Measurements from ENCODE around the gene SPINK13.
"Not testable (repeated sequence)": the region's sequence is repeated elsewhere in the genome, so short reads cannot be mapped to it uniquely, and the experiment has no call there.

The SPINK13 gene

GRCh38 chr5:148268566-148268965 is at the start of gene SPINK13:
SPINK13 (plus strand) TSS chr5:148268794; CDS start chr5:148270073, 1,279 bp downstream.
- no peak for DNase-seq (ENCODE audit: low read depth in 1 of 2, low spot score in 1 of 2)

GRCh38 chr5:148221508-148221907 is 47.1 kb upstream of the SPINK13 start:
- DNase-seq (ENCODE audit: low read depth in 1 of 2, low spot score in 1 of 2): no peak

DNA sequence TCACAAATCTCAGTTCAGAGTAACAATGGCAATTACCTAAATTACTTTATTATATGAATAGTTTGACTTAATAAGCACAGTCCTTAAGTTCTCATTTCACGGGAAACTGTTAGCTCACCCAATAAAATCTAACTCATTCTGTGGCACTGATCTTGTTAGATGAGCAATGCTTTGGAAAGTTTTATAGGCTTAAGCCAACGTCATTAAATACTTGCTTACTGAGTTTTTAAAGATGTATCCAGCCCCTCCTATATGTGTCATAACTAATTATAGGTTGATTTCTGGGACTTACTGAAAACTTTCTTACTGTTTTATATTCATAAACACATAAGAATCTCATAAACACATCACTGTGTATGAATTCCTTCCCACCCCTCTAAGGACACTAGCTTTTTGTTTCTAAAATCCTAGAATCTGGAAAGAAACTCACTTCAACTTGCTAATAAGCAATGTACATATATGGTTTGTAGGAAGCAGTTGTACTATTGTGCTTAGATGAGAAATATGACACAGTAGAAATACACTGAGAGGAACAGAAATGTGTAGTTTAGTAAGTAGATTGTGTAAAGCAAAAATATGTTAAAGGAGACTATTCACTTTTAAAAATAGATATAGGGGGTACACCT is 44.4 kb upstream of the SPINK13 start:
- no peak for DNase-seq (ENCODE audit: low read depth in 1 of 2, low spot score in 1 of 2)

GRCh38 chr5:148228392-148228984 is 40.1 kb upstream of the SPINK13 start:
- DNase-seq (ENCODE audit: low read depth in 1 of 2, low spot score in 1 of 2): no peak

DNA sequence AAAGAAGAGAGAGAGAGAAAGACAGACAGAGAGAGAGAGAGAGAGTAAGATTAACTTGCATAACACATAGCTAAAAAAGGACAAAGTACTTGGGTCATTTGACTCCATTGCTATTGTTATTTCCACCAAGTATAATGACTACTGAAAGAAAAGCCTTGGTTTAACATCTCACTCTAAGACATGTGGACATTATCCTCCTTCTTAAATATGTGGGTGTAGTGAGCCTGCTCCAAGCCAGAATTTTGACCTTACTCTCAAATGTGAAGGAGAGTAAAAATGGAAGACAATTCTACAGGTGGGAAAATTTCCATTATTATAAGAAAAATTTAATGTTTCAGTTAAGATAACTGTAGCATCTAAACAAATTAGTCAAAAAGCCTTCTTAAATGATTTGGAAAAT is 38.8 kb upstream of the SPINK13 start:
- no peak for DNase-seq (ENCODE audit: low read depth in 1 of 2, low spot score in 1 of 2)

GRCh38 chr5:148230240-148230639 is 38.4 kb upstream of the SPINK13 start:
- no peak for DNase-seq (ENCODE audit: low read depth in 1 of 2, low spot score in 1 of 2)

DNA sequence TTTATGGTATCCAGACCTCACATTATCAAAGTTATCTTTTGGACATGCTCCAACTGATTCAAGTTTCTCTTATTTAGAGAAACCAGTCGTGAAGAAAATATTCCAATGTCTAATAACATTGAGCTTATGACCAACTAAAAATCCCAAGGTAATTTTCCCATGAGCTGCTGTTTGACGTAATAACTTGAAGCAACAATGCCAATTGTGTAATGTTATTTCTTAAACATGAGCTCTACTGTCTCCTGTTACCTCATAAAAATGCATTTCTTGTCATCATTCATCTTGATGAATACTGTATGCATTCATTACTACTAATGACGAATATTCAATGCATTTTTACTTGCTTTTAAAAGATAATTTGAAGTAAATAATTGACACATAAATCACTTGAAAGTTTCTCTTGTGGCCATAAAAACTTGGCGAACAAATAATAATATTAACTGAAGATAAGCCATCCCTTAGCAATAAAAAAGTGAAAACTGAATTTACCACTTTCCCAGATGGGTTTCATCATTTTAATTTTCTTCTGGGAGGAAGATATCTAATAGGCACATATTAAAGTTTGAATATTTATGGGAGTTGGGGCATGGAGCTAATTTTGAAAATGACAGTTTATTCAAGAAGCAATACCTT is 30.7 kb upstream of the SPINK13 start:
- DNase-seq (ENCODE audit: low read depth in 1 of 2, low spot score in 1 of 2): no peak

DNA sequence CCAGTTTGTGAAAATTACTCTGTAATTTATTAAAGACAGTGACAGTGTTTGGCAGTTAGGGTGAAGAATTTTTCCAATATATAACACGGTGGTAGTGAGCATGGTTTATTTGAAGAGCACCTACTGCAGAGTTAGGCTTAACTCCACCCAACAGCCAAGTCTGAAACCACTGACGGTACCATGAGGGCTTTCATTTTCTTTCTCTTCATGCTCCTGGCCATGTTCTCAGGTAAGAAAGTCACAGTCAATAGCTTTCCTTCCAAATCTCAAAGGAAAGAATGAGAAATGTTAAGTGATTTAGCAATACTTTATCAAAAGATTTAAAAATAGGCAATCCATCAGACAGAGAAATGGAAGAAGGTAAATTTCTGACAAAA is 30.2 kb upstream of the SPINK13 start, which contains the start of gene MARCOL:
Gene MARCOL, plus strand, starts transcription at position 108 of the 377 bp plus-strand sequence. Its CDS starts 73 bp downstream, at position 181.
- no peak for DNase-seq (ENCODE audit: low read depth in 1 of 2, low spot score in 1 of 2)

GRCh38 chr5:148248894-148249293 is 19.7 kb upstream of the SPINK13 start:
- no peak for DNase-seq (ENCODE audit: low read depth in 1 of 2, low spot score in 1 of 2)

GRCh38 chr5:148255456-148255855 is 13.1 kb upstream of the SPINK13 start:
- DNase-seq (ENCODE audit: low read depth in 1 of 2, low spot score in 1 of 2): no peak

GRCh38 chr5:148259288-148259687 is 9.3 kb upstream of the SPINK13 start:
- DNase-seq (ENCODE audit: low read depth in 1 of 2, low spot score in 1 of 2): no peak

- DNase-seq (ENCODE audit: low read depth in 1 of 2, low spot score in 1 of 2): no peak
Observed at GRCh38 chr5:148261221-148261620, 7.4 kb upstream of the SPINK13 start.

GRCh38 chr5:148267962-148268361 is 632 bp upstream of the SPINK13 start:
- DNase-seq (ENCODE audit: low read depth in 1 of 2, low spot score in 1 of 2): no peak

GRCh38 chr5:148275129-148275528 is 6.5 kb downstream of the SPINK13 start:
- DNase-seq (ENCODE audit: low read depth in 1 of 2, low spot score in 1 of 2): not testable (repeated sequence)

DNA sequence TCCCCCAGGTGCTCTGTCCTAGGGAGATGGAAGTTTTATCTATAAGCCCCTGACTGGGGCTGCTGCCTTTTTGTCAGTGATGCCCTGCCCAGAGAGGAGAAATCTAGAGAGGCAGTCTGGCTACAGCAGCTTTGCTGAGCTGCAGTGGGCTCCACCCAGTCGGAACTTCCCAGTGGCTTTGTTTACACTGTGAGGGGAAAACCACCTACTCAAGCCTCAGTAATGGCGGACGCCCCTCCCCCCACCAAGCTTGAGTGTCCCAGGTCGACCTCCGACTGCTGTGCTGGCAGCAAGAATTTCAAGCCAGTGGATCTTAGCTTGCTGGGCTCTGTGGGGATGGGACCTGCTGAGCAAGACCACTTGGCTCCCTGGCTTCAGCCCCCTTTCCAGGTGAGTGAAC is 12.3 kb downstream of the SPINK13 start:
- DNase-seq (ENCODE audit: low read depth in 1 of 2, low spot score in 1 of 2): not testable (repeated sequence)

DNA sequence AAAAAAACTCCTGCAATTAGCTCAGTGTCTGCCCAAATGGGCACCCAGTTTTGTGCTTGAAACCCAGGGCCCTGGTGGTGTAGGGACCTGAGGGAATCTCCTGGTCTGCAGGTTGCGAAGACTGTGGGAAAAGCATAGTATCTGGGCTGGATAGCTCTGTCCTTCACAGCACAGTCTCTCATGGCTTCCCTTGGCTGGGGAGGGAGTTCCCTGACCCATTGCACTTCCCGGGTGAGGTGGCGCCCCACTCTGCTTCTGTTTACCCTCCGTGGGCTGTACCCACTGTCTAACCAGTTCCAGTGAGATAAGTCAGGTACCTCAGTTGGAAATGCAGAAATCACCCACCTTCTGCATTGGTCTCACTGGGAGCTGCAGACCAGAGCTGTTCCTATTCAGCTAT is 12.7 kb downstream of the SPINK13 start:
- not testable (repeated sequence) for DNase-seq (ENCODE audit: low read depth in 1 of 2, low spot score in 1 of 2)

DNA sequence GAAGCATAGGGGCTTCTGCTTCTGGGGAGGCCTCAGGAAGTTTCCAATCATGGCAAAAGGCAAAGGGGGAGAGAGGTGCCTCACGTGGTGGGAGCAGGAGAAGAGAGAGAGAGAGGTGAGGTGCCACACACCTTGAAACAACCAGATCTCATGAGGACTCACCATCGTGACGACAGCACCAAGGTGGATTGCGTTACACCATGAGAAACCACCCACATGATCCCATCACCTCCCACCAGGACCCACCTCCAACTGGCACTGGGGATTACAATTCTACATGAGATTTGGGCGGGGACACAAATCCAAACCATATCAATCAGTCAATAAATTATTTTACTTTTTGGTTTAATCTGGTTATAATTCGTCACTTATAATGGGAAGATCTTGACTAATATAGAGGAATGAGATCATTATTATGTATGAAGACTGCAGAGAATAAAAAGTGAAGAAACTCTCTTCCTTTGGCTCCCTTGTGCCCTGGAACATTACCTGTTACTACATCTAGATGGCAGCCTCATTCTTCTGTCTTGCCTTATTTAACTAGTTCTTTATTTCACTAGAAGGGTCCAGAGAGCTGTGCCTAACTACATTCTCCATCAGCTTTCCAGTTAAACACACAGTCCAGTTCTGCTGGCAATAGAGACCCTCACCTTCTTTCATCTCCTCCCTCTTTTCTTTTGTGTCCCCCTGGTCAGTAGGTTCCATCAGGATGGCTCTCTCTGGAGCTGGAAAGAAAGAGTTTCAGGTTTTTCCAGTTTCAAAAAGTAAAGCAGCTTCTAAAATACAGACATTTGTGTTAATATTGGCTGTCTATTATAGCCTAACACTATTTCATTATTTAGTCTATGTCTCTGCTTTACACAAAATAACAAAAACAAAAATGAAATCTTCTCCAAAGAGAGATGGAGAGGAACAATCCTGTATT is 21.9 kb downstream of the SPINK13 start:
- no peak for DNase-seq (ENCODE audit: low read depth in 1 of 2, low spot score in 1 of 2)

GRCh38 chr5:148297731-148298130 is 29.1 kb downstream of the SPINK13 start:
- no peak for DNase-seq (ENCODE audit: low read depth in 1 of 2, low spot score in 1 of 2)

DNA sequence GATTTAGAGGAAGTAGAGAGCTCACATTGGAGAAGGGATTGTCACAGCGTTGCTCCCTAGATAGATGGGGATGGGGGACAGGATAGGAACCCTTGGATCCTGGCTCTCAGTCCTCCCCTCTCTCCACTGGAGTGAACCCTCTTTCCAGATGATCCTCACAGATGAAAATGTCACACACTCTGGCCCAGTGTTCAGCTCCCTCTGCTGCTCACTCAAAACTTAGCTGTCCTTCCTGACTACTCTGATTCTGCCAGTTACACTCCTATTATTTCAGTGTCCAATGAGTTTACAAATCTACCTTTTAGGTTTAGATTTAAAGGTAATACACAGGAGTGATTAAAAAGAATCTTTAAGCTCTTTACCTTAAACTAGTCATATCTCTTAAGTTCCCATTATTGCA is 37.9 kb downstream of the SPINK13 start:
- no peak for DNase-seq (ENCODE audit: low read depth in 1 of 2, low spot score in 1 of 2)

- DNase-seq (ENCODE audit: low read depth in 1 of 2, low spot score in 1 of 2): no peak
Observed at GRCh38 chr5:148309019-148309418, 40.4 kb downstream of the SPINK13 start.

GRCh38 chr5:148309746-148310145 is 41.2 kb downstream of the SPINK13 start:
- no peak for DNase-seq (ENCODE audit: low read depth in 1 of 2, low spot score in 1 of 2)

Data from activated T-helper 1 cell treated with anti-CD3 and anti-CD28 coated beads, Interleukin-2, amount 50 U/mL, for 16 hours (primary cell).